ENCODE measurements around the gene TMEM14B.

- TF ChIP-seq CTCF (IDR thresholded peaks at IDR 0.05) (no peak), ZFX (IDR thresholded peaks at IDR 0.05; ENCODE audit: borderline replicate concordance) (no peak)
These were observed 722 bp upstream of the TMEM14B start for GRCh38 chr6:10746915-10747250.

All from 22Rv1 (cell line).